GM19397 (cell line): ENCODE results near the gene CEP350.
"Not testable (repeated sequence)": the region's sequence is repeated elsewhere in the genome, so short reads cannot be mapped to it uniquely, and the experiment has no call there.

Source experiments
- ATAC-seq: cut with Tn5 transposase; IDR thresholded peaks from one replicate; pipeline ENCODE4 v1.9.1; 2021; ENCODE audit warnings: mild to moderate bottlenecking, moderate library complexity; ENCODE audit not compliant: unreplicated experiment

Gene CEP350

DNA sequence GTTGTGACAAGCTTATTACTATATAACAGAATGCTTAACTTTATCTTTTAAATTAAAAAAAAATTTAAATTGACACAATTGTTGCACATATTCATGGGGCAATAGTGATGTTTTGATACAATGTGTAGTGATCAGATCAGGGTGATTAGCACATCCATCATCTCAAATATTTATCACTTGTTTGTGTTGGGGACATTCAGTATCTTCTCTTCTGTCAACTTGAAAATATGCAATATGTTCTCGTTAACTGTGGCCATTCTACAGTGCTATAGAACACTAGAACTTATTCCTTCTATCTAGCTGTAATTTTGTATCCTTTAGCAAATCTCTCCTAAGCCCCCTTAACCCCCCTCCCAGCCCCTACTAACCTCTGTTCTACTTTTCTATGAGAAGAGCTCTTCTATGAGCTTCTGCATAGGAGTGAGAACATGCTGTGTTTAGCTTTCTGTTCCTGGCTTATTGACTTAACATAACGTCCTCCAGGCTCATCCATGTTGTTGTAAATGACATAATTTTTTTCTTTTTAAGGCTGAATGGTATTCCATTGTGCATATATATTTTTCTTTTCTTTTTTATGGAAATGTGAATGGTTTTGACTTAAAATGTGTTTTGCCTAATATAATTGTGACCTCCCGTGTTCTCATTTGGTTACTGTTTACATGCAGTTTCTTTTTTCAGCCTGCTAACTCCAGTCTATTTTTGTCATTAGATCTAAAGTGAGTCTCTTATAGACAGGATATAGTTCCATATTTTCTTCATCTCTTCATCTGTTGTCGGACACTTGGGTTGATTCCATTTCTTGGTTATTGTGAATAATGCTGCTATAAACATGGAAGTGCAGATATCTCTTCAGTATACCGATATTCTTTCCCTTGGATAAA, 23.8 kb downstream of the CEP350 start:
- ATAC-seq, result no peak

DNA sequence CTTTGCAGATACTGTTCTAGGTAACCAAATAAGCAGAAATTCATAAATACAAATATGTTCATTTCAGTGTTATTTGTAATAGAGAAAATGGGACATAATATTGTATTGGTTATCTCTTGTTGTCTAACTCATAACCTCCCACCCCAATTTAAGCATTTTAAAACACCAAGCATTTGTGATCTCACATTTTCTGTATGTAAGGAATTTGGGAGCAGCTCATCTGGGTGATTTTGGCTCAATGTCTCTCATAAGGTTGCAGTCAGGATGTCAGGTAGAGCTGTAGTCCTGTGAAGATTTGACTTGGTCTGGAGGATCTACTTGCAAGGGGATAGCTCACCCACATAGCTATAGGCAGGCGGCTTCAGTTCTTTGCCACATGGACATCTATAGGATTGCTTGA, 29.5 kb downstream of the CEP350 start:
- ATAC-seq, result no peak

DNA sequence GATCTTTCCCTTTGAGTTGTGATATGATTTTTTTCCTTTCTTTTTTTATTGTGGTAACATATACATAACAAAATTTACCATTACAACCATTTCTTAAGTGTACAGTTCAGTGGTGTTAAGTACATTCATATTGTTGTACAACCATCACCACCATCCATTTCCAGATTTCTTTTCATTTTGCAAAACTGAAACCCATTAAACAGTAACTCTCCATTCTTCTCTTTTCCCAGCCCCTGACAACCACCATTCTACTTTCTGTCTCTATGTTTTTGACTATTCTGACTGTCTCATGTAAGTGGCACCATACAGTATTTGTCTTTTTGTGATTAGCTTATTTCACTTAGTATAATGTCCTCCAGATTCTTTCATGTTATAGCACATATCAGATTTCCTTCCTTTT, 30.3 kb downstream of the CEP350 start:
- no peak for ATAC-seq

DNA sequence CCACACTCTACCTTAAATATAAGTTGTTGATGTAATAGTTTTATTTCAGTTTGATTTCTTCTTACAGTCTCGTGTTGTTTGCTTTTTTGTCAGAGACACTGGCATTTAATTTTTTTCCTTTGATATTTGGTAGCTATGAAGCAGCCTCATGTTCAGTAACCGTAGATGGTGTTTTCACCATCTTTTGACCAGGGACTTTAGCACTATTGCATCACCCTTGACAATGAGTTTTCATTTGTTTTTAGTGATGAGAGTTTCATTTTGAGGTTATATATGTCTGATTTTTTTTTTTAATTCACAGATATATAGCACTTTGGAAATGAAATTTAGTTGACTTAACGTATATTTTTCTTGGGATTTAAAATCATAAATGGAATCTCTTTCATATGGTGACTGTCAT, 36.2 kb downstream of the CEP350 start:
- no peak for ATAC-seq

DNA sequence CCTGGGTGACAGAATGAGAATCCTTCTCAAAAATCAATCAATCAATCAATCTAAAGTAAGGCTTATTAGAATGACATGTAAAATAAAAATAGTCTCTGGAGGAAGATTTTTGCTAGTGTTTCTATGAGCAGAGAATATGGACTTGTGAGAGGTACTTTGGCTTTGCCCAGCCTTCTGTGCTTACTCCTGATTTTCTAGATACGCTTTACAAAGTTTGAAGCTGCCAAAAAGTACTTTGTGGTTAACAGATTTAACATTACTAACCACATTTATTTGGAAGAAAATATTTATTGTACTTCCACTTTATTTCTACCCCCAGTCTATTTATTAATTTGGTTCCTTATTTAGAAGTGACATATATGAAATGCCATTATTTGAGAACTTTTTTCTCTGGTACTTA, 41.0 kb downstream of the CEP350 start:
- ATAC-seq, result no peak

DNA sequence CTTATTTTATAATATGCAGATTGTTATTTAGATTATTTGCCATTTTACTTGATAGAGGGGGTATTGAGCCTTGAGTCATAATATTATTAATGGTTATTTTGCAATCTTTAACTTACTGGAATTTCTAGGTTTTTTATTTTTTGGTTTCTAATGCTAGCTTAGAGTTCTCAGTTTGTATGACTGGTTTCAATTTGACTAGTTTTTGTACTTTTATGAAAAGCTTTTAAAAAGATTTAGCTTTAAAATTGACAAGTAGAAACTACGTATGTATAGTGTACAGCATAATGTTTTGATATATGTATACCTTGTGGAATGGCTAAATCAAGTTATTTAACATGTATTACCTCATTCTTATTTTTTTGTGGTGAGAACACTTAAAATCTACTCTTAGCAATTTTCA, 41.5 kb downstream of the CEP350 start:
- ATAC-seq, result no peak

DNA sequence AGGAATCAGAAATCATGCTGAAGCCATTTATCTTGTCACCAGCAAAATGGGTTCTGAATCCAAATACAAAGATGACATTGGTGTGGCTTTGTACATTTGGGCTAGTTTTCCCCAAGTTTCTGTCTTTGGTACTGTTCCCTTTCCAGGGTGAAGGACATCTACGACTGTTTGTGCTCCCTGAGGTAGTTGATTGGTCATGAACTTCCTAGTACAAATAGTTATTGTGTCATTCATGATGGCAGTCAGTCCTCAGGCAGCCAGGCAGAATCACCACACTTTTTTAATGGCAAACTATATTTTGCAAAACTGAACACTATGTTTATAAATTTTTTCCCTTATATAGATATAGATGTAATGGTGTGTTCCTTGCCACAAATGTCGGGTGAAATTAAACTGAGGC, 46.0 kb downstream of the CEP350 start:
- no peak for ATAC-seq

DNA sequence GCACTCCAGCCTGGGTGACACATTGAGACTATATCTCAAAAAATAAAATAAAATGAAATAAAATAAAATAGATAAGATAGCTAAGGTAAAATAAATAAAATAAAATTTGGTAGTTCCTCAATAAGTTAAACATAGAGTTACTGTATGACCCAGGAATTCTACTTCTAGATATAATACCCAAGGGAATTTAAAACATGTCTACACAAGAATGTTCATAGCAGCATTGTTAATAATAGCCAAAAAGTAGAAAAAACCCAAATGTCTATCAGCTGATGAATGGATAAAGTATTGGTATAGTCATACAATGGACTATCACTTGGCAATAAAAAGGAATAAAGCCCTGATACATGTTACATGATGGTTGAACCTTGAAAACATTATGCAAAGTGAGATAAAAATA, 47.8 kb downstream of the CEP350 start:
- ATAC-seq, result no peak

DNA sequence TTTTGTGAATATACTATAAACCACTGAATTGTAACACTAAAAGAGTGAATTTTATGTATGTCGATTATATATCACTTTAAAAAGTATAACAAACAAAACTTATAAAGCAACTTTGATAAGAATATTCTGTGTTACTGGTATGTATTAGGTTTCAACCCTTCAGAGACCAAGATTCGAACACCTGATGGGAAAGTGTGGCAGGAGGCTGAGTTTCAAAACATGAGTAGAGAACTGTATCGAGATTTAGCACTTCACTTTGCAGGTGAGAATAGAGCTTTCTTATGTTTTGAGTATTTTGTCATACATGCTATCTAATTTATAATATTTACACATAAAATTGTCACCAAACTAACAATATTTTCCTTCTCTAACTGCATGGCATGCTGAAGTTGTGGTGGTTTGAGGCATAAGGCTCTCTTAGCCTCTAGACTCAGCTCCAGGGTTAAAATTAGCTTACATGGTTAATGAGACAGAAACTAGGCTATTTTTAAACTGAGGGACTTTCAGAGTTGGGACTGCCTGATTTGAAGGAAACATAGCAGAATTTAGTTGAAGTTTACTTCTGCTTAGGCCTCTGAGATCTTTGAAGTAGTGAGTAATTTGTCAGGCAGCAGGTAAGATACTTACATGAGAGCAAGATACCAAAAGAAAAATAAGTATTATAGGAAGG, 48.6 kb downstream of the CEP350 start:
- ATAC-seq, result no peak

DNA sequence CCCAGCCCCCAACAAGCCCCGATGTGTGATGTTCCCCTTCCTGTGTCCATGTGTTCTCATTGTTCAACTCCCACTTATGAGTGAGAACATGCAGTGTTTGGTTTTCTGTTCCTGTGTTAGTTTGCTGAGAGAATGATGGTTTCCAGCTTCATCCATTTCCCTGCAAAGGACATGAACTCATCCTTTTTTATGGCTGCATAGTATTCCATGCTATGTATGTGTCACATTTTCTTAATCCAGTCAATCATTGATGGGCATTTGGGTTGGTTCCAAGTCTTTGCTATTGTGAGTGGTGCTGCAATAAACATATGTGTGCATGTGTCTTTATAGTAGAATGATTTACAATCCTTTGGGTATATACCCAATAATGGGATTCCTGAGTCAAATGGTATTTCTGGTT, 52.2 kb downstream of the CEP350 start:
- not testable (repeated sequence) for ATAC-seq

DNA sequence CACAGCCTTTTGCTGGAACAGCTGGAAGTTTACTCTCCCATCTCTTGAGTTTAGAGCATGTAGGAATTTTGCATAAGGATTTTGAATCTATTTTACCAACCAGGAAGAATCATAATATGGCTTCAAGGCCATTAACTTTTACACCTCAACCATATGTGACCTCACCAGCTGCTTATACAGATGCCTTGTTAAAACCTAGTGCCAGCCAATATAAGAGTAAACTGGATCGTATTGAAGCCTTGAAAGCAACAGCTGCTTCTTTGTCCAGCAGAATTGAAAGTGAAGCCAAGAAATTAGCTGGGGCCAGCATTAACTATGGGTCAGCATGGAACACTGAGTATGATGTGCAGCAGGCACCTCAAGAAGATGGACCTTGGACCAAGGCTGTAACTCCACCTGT, 65.4 kb downstream of the CEP350 start:
- no peak for ATAC-seq

DNA sequence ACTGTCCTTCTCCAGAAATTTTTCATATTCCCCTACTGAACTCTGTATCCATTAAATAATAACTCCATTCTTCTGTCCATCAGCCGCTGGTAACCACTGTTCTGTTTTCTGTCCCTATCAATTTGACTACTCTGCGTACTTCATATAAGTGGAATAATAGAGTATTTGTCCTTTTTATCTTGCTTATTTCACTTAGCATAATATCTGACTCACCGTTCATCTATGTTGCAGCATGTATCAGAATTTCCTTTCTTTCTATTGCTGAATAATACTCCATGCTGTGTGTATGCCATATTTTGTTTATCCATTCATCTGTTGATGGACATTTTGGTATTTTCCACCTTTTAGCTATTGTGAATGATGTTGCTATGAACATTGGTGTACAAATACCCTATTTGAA, 71.9 kb downstream of the CEP350 start:
- no peak for ATAC-seq

DNA sequence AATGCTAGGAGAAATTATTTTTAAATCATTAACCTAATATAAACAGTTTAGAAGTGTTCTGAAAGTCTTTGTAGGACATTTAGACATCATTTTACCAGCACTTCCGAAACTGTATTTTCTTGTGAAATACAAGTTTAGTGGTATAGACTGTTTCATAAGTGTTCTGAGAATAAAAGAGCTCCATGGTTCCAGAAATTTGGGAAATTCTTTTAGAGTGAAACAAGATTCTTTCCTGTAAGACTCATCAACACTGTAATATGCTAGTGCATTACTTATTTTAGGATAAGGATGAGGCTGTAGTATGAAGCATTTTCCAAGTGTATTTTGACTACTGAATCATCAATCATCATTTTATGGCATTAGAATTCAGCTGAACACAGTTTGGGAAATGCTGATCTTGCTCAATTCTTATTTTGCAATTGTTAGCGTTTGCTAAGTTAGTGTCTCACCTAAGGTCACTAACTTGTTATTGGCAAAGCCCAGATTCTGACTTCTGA, 73.4 kb downstream of the CEP350 start:
- ATAC-seq, result no peak

DNA sequence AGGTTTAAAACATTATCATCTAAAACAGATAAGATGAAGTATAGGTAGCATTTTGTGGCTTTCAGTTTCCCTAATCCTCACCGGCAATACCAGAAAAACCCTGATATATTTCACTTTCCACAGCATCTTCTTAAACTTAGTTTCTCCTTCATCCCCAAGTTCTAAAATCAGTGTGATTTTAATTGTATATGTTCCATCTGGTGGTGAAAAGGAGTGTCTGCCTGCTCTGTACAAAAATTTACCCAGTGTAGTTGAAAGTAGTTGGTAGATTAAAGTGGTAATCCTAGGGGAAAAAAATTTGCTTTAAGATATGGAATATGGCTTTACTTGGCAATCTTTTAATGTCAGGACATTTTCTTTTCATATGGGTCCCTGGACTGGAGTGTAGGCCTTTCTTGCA, 74.3 kb downstream of the CEP350 start:
- ATAC-seq, result no peak

DNA sequence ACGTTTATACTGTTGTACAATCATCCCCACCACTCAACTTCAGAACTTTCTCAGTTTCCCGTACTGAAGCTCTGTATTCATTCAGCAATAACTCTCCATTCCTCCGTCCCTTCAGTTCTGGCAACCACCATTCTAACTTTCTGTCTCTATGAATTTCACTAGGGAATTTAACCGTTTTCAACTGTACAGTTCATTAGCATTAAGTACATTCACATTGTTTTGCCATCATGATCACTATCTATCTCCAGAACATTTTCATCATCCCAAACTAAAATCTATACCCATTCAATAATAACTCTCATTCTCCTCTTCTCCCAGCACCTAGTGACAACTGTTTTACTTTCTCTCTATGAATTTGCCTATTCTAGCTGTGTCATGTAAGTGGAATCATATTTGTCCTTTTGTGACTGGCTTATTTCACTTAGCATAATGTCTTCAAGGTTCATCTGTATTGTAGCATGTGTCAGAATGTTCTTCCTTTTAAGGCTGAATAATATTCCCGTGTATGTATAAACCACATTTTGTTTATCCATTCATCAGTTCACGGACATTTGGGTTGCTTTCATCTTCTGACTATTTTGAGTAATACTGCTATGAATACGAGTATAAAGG, 75.0 kb downstream of the CEP350 start:
- ATAC-seq, result no peak

DNA sequence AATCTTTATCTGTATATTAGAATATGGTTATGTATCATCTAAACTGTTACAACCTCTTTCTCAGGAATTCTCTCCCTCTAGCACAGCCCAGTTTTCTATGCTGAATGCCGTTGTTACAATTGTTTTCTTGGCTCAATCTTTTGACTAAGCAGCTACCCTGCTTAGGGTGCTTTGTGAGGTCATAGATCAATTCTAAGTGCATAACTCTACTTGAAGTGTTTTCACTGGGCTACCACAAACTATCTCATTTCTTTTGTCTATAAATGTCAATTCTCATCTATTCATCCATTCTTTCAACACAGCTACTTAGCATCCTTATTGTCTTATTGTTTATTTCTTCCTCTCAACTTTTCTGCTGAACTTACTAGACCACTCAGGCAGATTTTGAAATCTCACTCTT, 77.1 kb downstream of the CEP350 start:
- ATAC-seq, result no peak

DNA sequence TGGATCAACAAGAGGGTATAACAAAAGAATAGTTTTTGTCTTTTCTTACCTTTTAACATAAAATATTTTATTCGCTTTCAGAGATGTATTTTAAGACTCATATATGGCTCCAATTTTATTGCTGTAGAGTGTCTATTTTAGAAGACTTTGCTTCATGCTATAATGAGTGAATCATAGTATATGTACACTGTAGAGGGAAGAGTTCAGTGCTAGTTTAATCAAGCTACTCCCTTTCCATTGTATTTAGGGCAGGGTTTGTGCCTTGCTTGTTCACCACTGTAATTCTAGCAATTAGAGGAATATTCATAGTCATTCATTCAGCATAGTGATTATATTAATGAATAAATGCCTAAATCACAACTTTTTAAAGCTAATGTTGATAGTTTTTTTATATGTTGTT, 78.8 kb downstream of the CEP350 start:
- ATAC-seq, result no peak

DNA sequence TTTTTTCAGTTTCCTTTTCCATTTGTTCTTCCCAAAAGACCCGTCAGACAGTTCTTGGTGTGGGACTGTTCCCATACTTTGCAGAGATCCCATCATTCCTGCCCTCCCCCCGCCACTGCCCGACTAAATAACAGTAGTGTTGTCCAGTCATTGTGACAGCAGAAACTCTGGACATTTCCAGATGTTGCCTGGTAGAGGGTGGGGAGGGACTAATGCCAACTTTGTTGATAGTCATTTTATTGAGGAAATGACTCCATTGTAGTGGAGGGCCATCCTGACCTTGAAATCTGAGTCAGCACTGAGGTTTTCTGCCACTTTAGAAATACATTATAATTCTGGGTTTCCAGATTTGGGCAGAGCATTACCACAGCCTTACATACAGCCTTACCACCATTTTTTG, 85.4 kb downstream of the CEP350 start:
- no peak for ATAC-seq

DNA sequence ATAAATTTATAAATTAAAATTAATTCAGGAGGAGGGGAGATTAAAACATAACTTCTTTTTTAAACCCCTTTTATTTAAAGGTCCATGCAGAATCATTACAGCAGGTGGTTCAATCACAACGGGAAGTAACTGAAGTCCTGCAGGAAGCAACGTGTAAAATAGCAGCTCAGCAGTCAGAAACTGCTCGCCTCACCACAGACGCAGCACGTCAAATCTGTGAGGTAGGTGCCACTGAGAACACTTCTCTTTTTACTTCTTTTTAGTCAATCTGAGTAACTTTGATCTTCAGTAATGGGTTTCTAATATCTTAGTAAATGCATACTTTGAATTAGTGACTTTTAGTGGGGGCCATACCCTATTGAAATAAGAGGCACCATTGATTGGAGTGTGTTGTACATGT, 87.0 kb downstream of the CEP350 start:
- no peak for ATAC-seq

DNA sequence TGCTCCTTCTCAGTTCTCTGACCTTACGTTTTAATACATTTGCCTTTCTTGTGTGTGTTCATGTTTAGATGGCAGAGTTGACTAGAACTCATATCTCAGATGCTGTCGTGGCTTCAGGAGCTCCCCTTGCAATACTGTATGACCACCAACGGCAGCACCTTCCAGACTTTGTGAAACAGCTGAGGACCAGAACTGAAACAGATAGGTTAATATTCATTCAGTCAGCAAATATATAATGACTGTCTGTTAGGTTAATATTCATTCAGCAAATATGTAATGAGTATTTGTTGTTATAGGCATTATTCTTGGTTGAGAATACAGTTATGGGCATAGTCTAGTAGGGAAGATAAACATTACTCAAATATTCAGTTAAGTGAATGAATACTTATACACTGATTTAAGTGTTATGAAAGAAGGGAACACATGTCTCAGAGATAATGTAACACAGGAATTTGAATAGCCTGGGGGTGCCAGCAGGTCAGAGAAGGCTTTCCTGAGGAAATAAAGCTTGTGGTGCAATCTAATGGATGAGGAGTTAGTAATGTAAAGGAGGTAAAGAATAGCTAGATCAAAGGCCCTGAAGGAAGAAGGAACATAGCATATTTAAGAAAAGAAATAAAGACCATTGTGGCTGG, 88.5 kb downstream of the CEP350 start:
- ATAC-seq, result no peak

DNA sequence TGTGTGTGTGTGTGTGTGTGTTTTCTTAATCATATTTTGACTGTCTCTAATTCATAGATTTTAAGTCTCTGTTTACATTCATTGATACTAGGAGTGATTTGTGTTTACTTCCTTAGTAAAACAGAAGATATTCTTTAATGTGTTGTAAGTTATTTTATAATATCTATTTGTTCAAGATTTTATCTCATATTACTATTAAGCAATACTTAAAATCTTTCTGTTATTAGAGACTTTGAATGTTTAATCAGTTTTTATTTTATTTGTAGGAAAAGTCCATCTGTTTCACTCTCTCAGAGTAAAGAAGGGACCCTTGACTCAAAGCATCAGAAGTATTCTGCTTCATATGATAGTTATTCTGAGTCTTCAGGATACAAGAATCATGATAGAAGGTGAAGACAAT, 89.2 kb downstream of the CEP350 start:
- ATAC-seq, result no peak
